DMS53 (cell line): ENCODE measurements around the gene RIPPLY2.
"Not testable (repeated sequence)": the region's sequence is repeated elsewhere in the genome, so short reads cannot be mapped to it uniquely, and the experiment has no call there.

ENCODE experiments used
- DNase-seq: peaks from one replicate; lab custom pipeline; 2025; lab: John Stamatoyannopoulos, UW

Gene RIPPLY2

GRCh38 chr6:83860359-83860755, 7.2 kb downstream of the RIPPLY2 start:
- no peak for DNase-seq

GRCh38 chr6:83860782-83861495, 7.8 kb downstream of the RIPPLY2 start:
- no peak for DNase-seq

GRCh38 chr6:83862776-83863471, 9.8 kb downstream of the RIPPLY2 start:
- no peak for DNase-seq

- no peak for DNase-seq
Observed at GRCh38 chr6:83867043-83867442, 13.9 kb downstream of the RIPPLY2 start.

- DNase-seq: peak; percentile 75
Observed at GRCh38 chr6:83867527-83868161, 14.5 kb downstream of the RIPPLY2 start.

- peak; percentile 13 for DNase-seq
Observed at GRCh38 chr6:83868639-83869038, 15.5 kb downstream of the RIPPLY2 start.

GRCh38 chr6:83870649-83871048, 17.5 kb downstream of the RIPPLY2 start:
- no peak for DNase-seq

GRCh38 chr6:83872386-83873118, 19.4 kb downstream of the RIPPLY2 start:
- DNase-seq: no peak

- DNase-seq: no peak
Observed at GRCh38 chr6:83873869-83874268, 20.7 kb downstream of the RIPPLY2 start.

- DNase-seq: no peak
Observed at GRCh38 chr6:83875843-83876242, 22.7 kb downstream of the RIPPLY2 start.

GRCh38 chr6:83878902-83879644, 25.9 kb downstream of the RIPPLY2 start:
- no peak for DNase-seq

GRCh38 chr6:83879746-83880145, 26.6 kb downstream of the RIPPLY2 start:
- no peak for DNase-seq

- peak; percentile 10 for DNase-seq
Observed at GRCh38 chr6:83883240-83883639, 30.1 kb downstream of the RIPPLY2 start.

- peak; percentile 72 for DNase-seq
Observed at GRCh38 chr6:83884523-83884922, 31.4 kb downstream of the RIPPLY2 start.

GRCh38 chr6:83885984-83886383, 32.8 kb downstream of the RIPPLY2 start:
- DNase-seq: no peak

- DNase-seq: no peak
Observed at GRCh38 chr6:83889621-83890020, 36.5 kb downstream of the RIPPLY2 start.

- DNase-seq: no peak
Observed at GRCh38 chr6:83890520-83890919, 37.4 kb downstream of the RIPPLY2 start.

GRCh38 chr6:83891586-83891985, 38.4 kb downstream of the RIPPLY2 start:
- DNase-seq: no peak

- peak; percentile 72 for DNase-seq
Observed at GRCh38 chr6:83893024-83893423, 39.9 kb downstream of the RIPPLY2 start.

GRCh38 chr6:83897094-83897493, 43.9 kb downstream of the RIPPLY2 start:
- DNase-seq: not testable (repeated sequence)

- DNase-seq: no peak
Observed at GRCh38 chr6:83901624-83902023, 48.5 kb downstream of the RIPPLY2 start.

- DNase-seq: no peak
Observed at GRCh38 chr6:83904395-83904794, 51.2 kb downstream of the RIPPLY2 start.
